Measurements from ENCODE around the gene ADAMTS12.
"Not testable (repeated sequence)": the region's sequence is repeated elsewhere in the genome, so short reads cannot be mapped to it uniquely, and the experiment has no call there.

Gene ADAMTS12

DNA sequence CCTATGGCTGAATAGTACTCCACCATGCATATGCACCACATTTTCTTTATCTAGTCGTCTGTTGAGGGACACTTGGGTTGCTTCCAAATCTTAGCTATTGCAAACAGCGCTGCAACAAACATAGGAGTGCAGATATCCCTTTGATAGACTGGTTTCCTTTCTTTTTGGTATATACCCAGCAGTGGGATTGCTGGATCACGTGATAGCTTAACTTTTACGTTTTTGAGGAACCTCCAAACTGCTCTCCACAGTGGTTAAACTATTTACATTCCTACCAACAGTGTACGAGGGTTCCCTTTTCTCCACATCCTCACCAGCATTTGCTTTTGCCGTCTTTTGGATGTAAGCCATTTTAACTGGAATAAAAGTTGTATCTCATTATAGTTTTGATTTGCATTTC is 308.5 kb downstream of the ADAMTS12 start:
- DNase-seq (ENCODE audit: low spot score): no peak

DNA sequence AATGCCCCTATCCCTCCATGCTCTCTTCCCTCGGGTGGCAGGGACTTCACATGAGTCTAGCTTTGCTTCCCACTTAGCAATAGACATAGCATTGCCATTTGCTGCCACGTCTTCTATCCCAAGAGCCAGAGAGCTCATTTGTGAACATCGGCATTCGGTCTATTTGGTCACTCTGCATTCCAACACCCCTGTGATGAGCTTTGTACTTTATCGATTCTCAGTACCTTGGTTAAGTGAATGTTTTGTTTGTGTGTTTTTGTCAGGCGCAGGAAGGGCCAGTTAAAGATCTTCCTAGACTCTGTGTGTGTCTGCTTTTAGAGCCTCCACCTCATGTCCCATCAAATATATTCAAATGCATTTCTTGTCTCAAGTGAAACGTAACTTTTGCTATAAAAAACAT is 309.4 kb downstream of the ADAMTS12 start:
- no peak for DNase-seq (ENCODE audit: low spot score)

DNA sequence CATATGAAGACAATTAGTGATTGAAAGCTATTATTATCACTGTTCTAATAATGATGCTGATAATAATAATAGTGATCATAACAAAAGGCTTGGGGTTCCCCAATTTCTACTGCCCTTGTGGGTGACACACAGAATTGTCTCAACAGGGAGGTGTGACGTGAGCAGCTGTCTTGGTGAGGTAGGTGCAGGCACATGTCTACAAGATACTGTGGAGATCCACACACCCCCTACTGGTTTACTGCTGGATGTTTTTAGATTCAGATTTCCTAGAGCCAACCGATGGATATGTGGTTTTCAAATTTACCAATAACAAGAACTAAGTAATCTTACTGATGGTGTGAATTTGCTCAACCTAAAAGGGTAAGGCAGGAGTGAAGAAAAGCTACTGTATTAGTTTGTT is 312.0 kb downstream of the ADAMTS12 start:
- DNase-seq (ENCODE audit: low spot score): no peak

DNA sequence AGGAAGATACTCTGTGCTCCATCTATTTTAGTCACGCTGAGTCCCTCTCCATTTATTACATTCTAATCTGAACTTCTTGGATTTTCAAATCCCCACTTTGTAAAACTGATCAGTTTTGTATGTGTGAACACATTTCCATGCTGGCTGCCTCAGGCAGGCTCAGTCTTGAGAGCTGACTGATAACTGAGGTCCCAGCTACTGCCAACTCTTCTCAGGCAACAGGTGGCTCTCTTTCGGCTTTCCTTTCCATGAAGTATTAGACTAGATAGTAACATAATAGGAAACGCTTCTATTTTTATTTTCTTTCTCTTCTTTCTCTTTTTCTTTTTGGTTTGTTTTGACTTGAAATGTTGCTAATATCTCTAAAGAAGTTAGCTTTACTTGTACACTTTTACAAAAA is 312.6 kb downstream of the ADAMTS12 start:
- no peak for DNase-seq (ENCODE audit: low spot score)

DNA sequence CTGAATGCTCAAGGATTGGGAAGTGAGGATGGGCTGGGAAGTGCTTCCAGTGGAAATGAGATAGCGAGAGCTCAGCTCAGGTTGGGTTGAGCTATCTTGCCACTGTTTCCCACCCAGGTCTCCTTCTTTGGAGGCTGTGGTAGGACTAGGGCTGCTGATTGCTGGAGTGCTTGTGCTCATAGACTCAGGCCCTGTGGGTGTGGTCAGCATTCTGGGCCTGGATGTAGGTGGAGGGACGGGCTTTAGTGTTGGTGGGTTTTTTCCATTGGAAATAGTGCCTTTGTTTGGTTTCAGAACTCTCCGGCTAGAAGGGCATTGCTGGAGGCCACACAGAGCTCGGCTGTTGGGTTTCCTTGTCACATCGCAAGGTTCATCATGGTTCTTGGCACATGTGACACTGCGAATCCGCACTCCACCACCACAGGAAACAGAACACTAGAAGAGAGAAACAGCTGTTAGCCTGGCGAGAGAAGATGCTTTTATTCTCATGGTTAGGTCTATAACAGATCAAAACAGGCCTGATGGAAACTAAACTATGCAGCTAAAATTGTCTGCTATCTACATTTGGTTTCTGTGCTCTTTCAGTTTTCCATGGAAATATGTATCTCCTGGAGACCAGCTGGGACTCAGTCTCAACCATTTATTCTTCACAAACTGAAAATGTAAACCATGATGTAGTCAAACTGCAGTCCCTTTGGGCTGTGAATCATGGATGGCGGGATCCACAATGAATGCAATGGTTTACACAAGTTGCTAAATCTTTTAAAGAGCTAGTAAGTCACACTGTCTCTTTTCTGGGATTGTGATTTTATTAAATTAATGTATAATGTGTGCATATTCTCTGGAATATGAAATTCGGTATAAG is 314.8 kb downstream of the ADAMTS12 start:
- DNase-seq (ENCODE audit: low spot score): no peak

DNA sequence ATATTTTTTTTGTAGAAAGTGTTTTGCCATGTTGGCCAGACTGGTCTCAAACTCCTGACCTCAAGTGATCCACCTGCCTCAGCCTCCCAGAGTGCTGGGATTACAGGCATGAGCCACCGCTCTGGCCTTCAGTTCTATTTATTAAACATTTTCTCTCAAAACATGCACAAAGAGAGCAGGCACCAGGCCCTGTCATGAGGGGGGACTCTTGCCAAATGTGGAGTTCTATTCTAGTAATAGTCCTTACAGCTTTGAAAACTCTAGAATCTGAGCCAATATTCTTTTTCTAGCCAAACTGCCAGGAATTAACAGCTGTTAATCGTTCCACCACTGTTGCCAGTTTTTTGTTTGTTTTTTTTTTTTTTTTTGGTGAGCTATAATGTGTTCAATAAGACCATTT is 326.5 kb downstream of the ADAMTS12 start:
- DNase-seq (ENCODE audit: low spot score): no peak

DNA sequence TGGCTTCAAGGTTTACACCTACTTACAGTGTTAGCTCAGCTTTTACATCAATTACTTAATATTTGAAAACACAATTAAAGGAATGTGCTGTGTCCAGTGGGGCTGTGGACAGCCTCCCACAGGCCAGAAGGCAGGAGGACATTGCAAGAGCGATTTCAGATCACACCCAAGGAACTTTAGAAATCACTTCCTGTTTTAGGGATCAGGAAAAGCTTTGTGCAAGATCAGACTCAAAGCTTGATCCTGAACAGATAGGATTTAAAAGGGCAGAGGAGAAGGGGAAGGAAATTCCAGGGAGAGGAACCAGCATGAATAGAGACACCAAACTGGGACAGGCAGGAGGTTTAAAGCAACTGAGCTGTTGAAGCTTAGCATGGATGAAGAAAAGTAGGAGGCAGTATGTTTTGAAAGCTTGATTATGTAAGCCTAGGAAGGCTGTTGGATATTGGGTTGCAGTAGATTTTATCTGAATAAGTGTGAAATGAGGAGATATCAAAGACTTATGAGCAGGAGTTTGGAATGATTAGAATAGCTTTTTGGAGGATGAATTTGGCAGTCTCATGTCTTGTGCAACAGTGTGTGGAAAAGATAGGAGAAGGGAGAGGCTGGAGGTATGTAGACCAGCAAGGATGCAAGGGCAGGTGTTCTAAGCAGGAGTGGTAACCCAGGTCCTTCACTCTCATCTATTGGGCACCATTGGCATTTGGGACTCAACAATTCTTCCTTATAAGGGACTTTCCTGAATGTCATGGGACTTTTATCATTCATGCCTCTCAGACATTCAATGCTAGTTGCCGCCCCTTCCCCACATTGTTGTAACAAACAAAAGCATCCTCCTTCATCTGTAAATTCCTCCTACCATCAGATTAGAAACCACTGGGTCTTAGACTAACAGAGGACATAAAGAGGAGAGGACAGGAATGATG is 327.5 kb downstream of the ADAMTS12 start:
- no peak for DNase-seq (ENCODE audit: low spot score)

DNA sequence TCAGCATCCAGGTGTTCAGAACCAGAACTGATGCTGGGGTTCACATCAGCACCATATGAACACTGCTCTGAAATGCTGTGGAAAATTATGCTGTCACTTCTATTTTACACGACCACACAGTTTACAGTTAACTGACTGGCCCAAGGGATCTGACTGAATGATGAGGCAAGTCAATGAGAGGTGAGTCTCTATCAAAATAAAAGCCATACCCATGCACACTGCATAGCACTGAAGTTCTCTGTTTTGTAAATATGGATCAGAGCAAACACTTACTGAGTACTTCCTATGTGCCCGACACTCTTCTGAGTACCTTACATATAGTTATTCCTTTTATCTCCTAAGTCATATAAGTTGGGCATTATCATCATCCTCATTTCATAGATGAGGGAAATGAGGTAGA is 328.3 kb downstream of the ADAMTS12 start:
- no peak for DNase-seq (ENCODE audit: low spot score)

DNA sequence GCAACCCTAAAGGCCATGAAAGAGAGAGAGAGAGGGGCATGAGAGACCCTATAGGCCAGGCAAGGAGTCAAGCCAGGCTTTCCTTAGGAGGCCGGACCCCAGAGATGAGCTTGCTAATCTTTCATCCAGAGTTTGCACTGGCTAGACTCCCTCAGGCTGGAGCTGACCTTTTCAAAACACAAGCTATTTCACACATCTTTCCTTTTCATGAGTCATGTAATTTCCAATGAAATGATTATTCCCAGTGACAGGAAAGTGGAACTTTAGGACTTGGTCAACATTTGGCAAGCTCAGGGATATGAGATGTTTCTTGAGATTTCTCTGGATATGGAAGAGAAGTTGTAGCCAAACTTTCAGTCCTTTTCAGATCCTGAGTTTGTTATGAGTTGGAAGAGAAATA is 333.3 kb downstream of the ADAMTS12 start:
- DNase-seq (ENCODE audit: low spot score): no peak

DNA sequence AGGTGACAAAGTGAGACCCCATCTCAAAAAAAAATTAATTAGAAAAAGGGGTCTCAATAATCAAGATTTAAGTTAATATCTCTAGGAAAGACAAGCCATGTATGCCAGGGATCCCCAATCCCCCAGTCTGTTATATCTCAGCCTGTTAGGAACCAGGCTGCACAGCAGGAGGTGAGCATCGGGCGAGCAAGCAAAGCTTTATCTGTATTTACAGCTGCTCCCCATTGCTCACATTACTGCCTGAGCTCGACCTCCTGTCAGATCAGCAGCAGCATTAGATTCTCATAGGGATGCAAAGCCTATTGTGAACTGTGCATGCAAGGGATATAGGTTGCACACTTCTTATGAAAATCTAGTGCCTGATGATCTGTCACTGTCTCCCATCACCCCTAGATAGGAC is 334.2 kb downstream of the ADAMTS12 start:
- DNase-seq (ENCODE audit: low spot score): no peak

DNA sequence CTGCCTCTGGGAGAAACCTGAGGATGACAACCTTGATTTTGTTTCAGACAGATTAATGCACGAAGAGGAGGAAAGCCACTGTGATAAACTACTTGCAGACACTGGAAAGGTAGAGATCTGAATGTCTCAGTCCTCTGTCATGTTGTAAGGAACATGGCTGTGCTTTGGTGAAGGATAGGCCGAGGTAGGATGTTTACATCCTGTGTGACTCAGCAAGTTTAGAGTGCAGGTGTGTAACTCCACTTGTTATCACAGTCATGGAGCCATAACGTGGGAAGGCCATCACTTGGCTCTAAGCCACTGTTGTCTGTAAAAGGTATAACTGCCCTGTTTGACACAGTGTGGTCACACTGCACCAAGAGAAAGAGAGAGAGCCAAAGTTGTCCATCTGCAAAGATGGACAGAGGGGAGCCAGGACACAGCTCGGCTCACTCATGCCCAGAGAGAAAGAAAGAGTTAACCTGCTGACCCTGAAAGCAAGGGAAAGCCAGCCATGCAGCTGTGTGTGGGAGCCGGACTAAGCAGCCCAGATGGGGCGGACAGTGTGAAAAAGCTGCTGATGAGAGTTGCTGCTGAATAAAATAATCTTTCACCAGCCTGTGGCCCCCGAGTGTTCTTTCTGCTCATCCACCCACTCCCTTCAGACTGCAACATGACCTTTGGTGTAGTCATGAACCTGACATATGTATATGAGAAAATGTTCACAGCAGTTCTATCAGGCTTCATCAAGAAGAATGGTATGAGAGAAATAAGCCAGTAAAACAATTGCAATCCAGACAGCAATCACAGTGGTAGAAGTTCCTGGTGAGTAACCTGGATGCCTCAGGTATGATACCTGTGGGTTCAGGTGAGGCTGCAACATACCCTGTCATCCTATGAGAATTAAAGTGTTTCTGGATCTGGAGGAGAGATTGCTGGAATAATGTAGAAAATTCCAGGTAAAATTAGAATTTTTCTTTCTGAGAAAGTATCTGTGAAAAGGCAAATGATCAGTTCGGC is 335.2 kb downstream of the ADAMTS12 start:
- no peak for DNase-seq (ENCODE audit: low spot score)

DNA sequence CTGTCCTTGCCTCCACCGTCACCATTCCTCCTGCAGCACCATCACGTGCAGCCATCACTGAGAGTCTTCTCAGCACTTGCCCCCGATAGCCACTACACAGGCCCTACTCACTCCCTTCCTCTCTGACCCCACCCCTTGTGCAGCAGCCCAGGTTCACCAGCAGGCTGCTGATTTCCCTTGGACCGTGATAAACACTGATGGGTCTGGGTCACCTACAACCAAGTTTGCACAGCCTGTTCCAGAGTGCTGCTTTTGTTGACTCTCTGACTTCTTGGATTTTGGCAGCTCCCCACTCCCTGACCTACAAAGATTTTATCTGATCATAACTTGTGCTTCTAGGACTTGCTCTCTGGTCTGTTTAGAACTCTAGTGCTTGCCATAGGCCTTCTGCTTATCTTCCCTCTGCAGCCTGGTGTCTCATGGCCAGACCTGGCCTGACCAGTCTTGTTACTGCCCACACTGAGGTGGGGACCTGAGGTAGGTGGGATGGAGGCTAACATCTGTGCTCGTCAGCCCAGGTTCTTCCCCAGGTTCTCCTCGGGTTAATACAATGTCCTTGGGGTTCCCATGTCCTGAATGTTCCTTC is 341.7 kb downstream of the ADAMTS12 start:
- DNase-seq (ENCODE audit: low spot score): no peak

DNA sequence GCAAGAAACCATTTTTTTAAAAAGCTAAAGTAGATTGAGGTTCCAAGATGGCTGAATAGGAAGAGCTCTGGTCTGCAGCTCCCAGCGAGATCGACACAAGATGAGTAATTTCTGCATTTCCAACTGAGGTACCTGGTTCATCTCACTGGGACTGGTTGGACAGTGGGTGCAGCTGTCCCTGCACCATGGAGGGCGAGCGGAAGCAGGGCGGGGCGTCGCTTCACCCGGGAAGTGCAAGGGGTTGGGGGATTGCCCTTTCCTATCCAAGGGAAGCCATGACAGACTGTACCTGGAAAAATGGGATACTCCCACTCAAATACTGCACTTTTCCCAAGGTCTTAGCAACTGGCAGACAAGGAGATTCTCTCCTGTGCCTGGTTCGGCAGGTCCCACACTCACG is 352.0 kb downstream of the ADAMTS12 start:
- DNase-seq (ENCODE audit: low spot score): not testable (repeated sequence)

DNA sequence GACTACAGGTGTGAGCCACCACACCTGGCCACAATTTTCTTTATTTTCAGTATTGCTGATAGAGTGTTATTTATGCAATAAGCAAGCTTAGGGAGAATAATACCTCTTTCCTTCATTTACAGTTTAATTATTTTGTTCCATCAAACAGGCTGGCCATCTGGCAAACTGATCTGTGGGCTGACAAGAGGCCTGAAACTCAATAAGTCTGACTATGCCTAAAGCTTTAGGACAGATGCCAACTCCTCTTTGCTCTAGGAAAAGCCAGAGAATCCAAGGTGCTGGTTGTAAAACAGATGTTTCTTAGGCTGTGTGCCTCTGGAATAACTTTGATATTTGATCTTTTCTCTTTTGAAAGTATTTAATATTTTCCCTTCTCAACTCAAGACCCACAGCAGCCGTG is 352.6 kb downstream of the ADAMTS12 start:
- no peak for DNase-seq (ENCODE audit: low spot score)

DNA sequence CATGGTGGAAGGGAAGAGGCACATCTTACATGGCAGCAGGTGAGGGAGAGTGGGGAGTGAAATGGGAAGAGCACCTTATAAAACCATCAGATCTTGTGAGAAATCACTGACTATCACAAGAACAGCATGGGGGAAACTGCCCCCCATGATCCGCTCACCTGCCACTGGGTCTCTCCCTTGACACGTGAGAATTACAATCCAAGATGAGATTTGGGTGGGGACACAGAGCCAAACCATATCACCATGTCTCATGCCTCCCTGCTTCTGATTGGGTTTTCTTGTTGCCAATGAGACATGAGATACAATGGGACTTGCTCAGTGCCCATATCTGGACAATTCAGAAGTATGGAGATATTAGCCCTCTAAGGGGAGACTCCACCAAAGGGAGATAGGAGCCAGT is 353.6 kb downstream of the ADAMTS12 start:
- DNase-seq (ENCODE audit: low spot score): no peak

DNA sequence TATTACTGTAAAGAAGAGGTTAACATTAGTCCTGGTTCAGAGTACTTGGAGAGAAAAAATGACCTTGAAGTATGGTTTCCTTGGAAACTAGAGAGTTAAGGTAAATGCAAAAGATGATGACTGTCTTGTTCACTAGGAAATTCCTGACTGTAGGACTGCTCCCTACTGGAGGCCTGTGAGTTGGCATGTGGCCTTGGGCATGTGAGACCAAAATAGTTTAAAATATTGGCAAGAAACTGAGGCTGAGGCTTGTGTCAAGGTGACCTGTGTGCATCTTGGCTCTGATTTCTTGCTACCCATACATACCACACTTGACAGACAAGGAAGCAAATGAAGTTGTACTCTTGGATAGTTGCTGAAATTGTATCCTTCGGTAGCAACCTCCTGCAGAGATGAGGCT is 354.6 kb downstream of the ADAMTS12 start:
- no peak for DNase-seq (ENCODE audit: low spot score)

DNA sequence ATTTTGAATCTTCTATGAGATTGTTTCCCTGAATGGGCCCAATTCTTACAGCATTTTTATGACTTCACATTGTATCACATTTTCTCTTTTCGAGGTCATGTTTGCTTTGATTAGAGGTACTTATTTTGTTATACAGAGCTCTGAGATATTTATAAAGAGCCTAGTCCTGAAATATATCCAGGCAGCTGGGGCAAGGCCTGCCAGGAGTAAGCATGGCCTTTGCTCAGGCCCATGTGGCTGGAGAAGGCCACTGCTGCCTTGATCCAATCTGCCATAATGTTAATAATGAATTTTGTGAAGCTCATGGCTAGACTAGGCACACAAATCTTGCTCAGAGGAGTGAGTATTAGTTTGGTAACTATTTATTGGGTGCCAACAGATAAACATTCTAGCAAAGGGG is 355.0 kb downstream of the ADAMTS12 start:
- no peak for DNase-seq (ENCODE audit: low spot score)

DNA sequence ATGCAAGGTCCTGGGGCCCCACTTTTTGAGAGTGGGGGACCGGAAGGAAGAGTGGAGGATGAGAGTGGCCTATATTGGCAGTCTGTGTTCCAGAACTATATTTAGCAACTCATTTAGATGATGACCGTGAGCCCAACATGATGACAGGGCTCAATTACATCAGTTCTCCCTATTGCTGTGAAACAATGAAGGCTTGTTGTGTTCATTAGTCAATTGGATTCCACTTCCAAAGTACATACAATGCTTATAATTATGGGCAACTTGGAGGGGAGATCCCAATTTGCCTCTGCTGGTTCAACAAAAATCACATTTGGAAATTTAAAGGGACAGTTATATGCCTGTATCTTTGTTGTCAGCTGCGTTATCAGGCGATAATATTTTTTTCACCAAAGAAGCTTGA is 360.0 kb downstream of the ADAMTS12 start:
- no peak for DNase-seq (ENCODE audit: low spot score)

DNA sequence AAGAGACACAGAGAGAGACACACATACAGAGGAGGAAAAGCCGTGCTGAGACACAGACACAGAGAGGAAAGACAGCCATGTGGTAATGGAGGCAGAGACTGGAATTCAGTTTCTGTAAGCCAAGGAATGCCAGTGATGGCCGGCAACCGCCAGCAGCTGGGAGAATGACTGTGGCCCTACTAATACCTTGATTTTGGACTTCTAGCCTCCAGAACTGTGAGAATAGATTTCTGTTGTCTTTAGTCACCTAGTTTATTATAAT is 360.8 kb downstream of the ADAMTS12 start:
- no peak for DNase-seq (ENCODE audit: low spot score)

DNA sequence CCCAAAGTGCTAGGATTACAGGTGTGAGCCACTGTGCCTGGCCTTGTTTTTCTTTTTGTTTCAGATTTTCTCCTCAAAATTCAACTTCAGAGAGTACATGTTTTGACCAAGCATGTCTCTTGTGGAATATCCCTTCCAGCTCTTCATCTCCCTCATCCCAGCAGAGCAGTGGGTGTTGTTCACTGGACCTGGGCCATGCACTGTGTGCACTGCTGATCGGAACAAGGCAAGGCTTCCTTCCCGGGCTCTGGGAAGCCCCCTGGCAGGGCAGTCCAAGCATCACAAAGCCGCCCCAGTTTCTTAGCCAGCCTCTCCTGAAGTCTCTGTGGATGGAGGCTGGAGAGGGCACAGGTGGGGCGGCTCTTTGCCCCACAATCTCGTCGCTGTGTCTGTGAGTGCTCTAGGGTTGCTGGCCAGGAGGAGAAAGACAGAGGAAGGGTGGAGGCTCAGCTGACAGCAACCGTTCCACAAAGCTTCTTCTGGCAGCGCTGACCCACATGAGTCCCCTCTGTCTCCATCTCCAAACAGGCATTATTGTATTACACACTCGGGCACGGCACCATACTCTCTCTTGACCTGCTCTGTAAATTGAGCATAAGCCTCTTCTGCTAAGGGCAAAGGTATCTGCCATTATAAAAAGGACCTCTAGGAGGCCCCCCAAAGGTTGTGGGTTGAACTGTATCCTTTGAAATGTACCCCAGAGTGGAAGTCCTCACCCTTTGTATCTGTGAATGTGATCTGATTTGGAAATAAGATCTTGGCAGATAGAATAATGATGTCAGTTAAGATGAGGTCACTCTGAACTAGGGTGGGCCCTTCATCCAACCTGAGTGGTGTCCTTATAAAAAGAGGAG is 361.4 kb downstream of the ADAMTS12 start:
- no peak for DNase-seq (ENCODE audit: low spot score)

DNA sequence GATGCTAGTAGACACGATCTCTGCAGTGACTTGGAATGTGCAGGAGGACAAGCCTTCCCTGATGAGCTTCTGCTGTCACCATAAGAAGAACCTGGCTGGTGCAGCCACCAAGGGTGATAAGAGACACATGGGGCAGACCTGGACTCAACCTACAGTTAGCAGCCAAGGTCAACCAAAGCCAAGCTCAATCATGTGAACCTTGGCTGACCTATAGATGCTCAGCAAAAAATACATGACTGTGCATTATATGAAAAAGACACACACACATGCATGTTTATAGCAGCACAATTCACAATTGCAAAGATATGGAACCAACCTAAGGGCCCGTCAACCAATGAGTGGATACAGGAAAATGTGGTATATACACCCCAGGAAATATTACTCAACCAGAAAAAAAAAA is 364.1 kb downstream of the ADAMTS12 start:
- DNase-seq (ENCODE audit: low spot score): no peak

Measured in CD4-positive, alpha-beta T cell treated with Interleukin-6 at 100 ng/mL for 8 hours (primary cell).